DND-41 (cell line): ENCODE measurements around the gene CYP11A1.

Source experiments
- CTCF ChIP-seq: IDR thresholded peaks from 2 replicates; pipeline ENCODE4 v1.5.1; 2012; ENCODE audit warnings: borderline replicate concordance, low read length, moderate library complexity, mild to moderate bottlenecking; ENCODE audit not compliant: poor library complexity, severe bottlenecking; ENCODE audit errors: extremely low read depth
- EZH2 ChIP-seq: IDR thresholded peaks from 3 replicates; pipeline ENCODE4 v1.6.1; 2012; ENCODE audit warnings: borderline replicate concordance, low read depth, mild to moderate bottlenecking, moderate library complexity, low read length, inconsistent platforms; ENCODE audit not compliant: severe bottlenecking

DNA sequence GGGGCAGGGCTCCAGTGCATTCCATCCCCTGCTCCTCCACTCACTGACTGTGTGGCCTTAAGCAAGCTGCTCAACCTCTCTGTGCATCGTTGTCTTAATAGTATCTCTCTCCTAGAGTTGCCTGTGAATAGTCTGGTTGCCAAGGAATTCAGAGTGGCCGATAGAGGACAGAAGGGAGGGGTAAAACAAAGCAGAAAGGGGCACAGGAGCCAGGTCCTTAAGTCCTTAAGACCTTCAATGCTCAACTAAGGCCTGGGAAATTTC is 13.7 kb upstream of the CYP11A1 start:
- TF ChIP-seq CTCF (no peak), EZH2 (no peak)
